ENCODE results near the gene NIFK. TPM values are rescaled to one million over a fixed set of nuclear protein-coding genes. Genes with fewer than 3 reads are reported as not detected.

NIFK gene
- total and polyA plus RNA-seq, 2 donors (not counting 3 experiments of a cell fraction or from before 2014, with no cell fraction given), result 10.7 to 59.7 TPM

GRCh38 chr2:121677855-121678254 is 58.8 kb downstream of the NIFK start:
- Histone ChIP-seq H3K4me2 (ENCODE audit: insufficient read depth, low read length) (no peak overlapping the region), H3K9ac (replicated peaks; ENCODE audit: extremely low read depth, insufficient read depth, low read length) (no peak overlapping the region), H2AFZ (ENCODE audit: low read depth, low read length) (no peak overlapping the region), H3K9me3 (replicated peaks; ENCODE audit: control insufficient read depth, insufficient read depth, low read length) (peaks cover 5% of the 10 kb centered on the region), H4K20me1 (replicated peaks; ENCODE audit: control insufficient read depth, extremely low read depth, insufficient read depth, low read length) (no peaks in the 10 kb centered on the region), H3K79me2 (ENCODE audit: control insufficient read depth, insufficient read depth, low read length) (no peaks in the 10 kb centered on the region), H3K27me3 (ENCODE audit: control insufficient read depth in 2 of 2, insufficient read depth in 2 of 2, low read length in 2 of 2) (peaks cover 0 to 3% of the 10 kb centered on the region in 2 experiments), H3K36me3 (ENCODE audit: control insufficient read depth in 2 of 2, extremely low read depth in 1 of 2, insufficient read depth in 2 of 2, low read length in 2 of 2) (no peaks in the 10 kb centered on the region), H3K27ac (ENCODE audit: insufficient read depth, low read depth, low read length) (no peak overlapping the region), H3K9me1 (replicated peaks; ENCODE audit: control insufficient read depth, extremely low read depth, insufficient read depth, low read length) (no peaks in the 10 kb centered on the region), H3K4me1 (ENCODE audit: control insufficient read depth, extremely low read depth, insufficient read depth, low read length) (no peaks in the 10 kb centered on the region), H3K4me3 (replicated peaks in 1 of 3; ENCODE audit: insufficient read depth in 1 of 3, low read depth in 1 of 3, low read length in 3 of 3) (no peak overlapping the region)
- no peak for FAIRE-seq
- intact Hi-C loops (cut with micrococcal nuclease), result no loop called here
- dilution Hi-C loops (cut with MboI; ENCODE audit: extremely low pct_ligation_motif_present, low sequenced_read_pairs), result no loop called here
- no peak for DNase-seq (ENCODE audit: low read depth, low spot score)
- BruUV-seq (replicated peaks), result no TSS peak
- ChIA-PET POLR2A (no interaction called here), CTCF (interaction anchor here (0.9 kb wide), 1 partner anchor 12 kb away, joined by 3 read pairs; no protein-coding TSS in a partner anchor)
- TF ChIP-seq EZH2 (IDR thresholded peaks at IDR 0.05; ENCODE audit: borderline replicate concordance, low read depth, low read length, severe bottlenecking) (no peak), MYC (IDR thresholded peaks at IDR 0.05; ENCODE audit: low read depth, low read length) (no peak), POLR2A (IDR thresholded peaks at IDR 0.05; ENCODE audit: low read depth, low read length) (no peak), POLR2AphosphoS5 (IDR thresholded peaks at IDR 0.05; ENCODE audit: insufficient read depth, low read depth, low read length) (no peak), JUN (IDR thresholded peaks at IDR 0.05; ENCODE audit: borderline replicate concordance, insufficient read depth, insufficient read length, low read depth) (no peak), GATA2 (IDR thresholded peaks at IDR 0.05; ENCODE audit: insufficient read depth, insufficient read length, low read depth, low read length) (no peak), CTCF (IDR thresholded peaks at IDR 0.05; ENCODE audit: extremely low read depth in 1 of 2, insufficient read depth in 1 of 2, low read depth in 1 of 2, low read length in 2 of 2) (no peak), FOS (IDR thresholded peaks at IDR 0.05; ENCODE audit: borderline replicate concordance, insufficient read depth, low read length) (no peak)
- TF ChIP-seq, protein P1, sequence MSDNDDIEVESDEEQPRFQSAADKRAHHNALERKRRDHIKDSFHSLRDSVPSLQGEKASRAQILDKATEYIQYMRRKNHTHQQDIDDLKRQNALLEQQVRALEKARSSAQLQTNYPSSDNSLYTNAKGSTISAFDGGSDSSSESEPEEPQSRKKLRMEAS (IDR thresholded peaks at IDR 0.05; ENCODE audit: insufficient read depth, insufficient read length), result no peak

Other genes starting within 250 kb of the NIFK start
- not detected in 2 replicates for gene RNU4ATAC, start 206.0 kb downstream of the NIFK start, total RNA-seq
- gene RNU4ATAC, start 206.0 kb downstream of the NIFK start, polyA plus RNA-seq, result not detected in 2 replicates
- gene CLASP1, start 87.4 kb downstream of the NIFK start, total RNA-seq, result 54.8 and 57.9 TPM in 2 replicates
- 6.9 and 10.0 TPM in 2 replicates for gene CLASP1, start 87.4 kb downstream of the NIFK start, polyA plus RNA-seq
- 76.1 and 79.8 TPM in 2 replicates for gene TSN, start 18.8 kb upstream of the NIFK start, total RNA-seq
- 24.6 and 33.2 TPM in 2 replicates for gene TSN, start 18.8 kb upstream of the NIFK start, polyA plus RNA-seq

Data from endothelial cell of umbilical vein (primary cell).